ENCODE data around the gene MIA2.
"Not testable (repeated sequence)": the region's sequence is repeated elsewhere in the genome, so short reads cannot be mapped to it uniquely, and the experiment has no call there.

Gene MIA2

GRCh38 chr14:39268393-39268792 lies 34.7 kb downstream of the MIA2 start:
- no peak for DNase-seq (ENCODE audit: low read depth in 2 of 2)

- DNase-seq (ENCODE audit: low read depth in 2 of 2), result no peak
Observed at GRCh38 chr14:39272918-39273317, 39.2 kb downstream of the MIA2 start.

- DNase-seq (ENCODE audit: low read depth in 2 of 2), result no peak
Observed at GRCh38 chr14:39275395-39275794, 41.7 kb downstream of the MIA2 start.

GRCh38 chr14:39276005-39276404 lies 42.3 kb downstream of the MIA2 start:
- DNase-seq (ENCODE audit: low read depth in 2 of 2), result no peak

- DNase-seq (ENCODE audit: low read depth in 2 of 2), result no peak
Observed at GRCh38 chr14:39276579-39277114, 42.9 kb downstream of the MIA2 start.

- DNase-seq (ENCODE audit: low read depth in 2 of 2), result no peak
Observed at GRCh38 chr14:39279515-39279914, 45.8 kb downstream of the MIA2 start.

GRCh38 chr14:39280678-39281077 lies 47.0 kb downstream of the MIA2 start:
- not testable (repeated sequence) for DNase-seq (ENCODE audit: low read depth in 2 of 2)

GRCh38 chr14:39289523-39289922 lies 55.8 kb downstream of the MIA2 start:
- no peak for DNase-seq (ENCODE audit: low read depth in 2 of 2)

GRCh38 chr14:39291701-39292100 lies 58.0 kb downstream of the MIA2 start:
- no peak for DNase-seq (ENCODE audit: low read depth in 2 of 2)

GRCh38 chr14:39293629-39294028 lies 59.9 kb downstream of the MIA2 start:
- DNase-seq (ENCODE audit: low read depth in 2 of 2), result no peak

GRCh38 chr14:39300389-39300788 lies 66.7 kb downstream of the MIA2 start:
- not testable (repeated sequence) for DNase-seq (ENCODE audit: low read depth in 2 of 2)

- DNase-seq (ENCODE audit: low read depth in 2 of 2), result no peak
Observed at GRCh38 chr14:39302124-39302810, 68.6 kb downstream of the MIA2 start.

GRCh38 chr14:39303115-39303514 lies 69.4 kb downstream of the MIA2 start:
- no peak for DNase-seq (ENCODE audit: low read depth in 2 of 2)

GRCh38 chr14:39307815-39308214 lies 74.1 kb downstream of the MIA2 start:
- DNase-seq (ENCODE audit: low read depth in 2 of 2), result no peak

- no peak for DNase-seq (ENCODE audit: low read depth in 2 of 2)
Observed at GRCh38 chr14:39310051-39310450, 76.3 kb downstream of the MIA2 start.

GRCh38 chr14:39315859-39316444 lies 82.2 kb downstream of the MIA2 start:
- DNase-seq (ENCODE audit: low read depth in 2 of 2), result no peak

GRCh38 chr14:39316830-39317553 lies 83.3 kb downstream of the MIA2 start:
- DNase-seq (ENCODE audit: low read depth in 2 of 2), result no peak

GRCh38 chr14:39318574-39318973 lies 84.9 kb downstream of the MIA2 start:
- no peak for DNase-seq (ENCODE audit: low read depth in 2 of 2)

GRCh38 chr14:39319381-39319780 lies 85.7 kb downstream of the MIA2 start:
- DNase-seq (ENCODE audit: low read depth in 2 of 2), result no peak

GRCh38 chr14:39320318-39320717 lies 86.6 kb downstream of the MIA2 start:
- DNase-seq (ENCODE audit: low read depth in 2 of 2), result no peak

- no peak for DNase-seq (ENCODE audit: low read depth in 2 of 2)
Observed at GRCh38 chr14:39322807-39323206, 89.1 kb downstream of the MIA2 start.

GRCh38 chr14:39324097-39324496 lies 90.4 kb downstream of the MIA2 start:
- DNase-seq (ENCODE audit: low read depth in 2 of 2), result no peak

- no peak for DNase-seq (ENCODE audit: low read depth in 2 of 2)
Observed at GRCh38 chr14:39339003-39339402, 105.3 kb downstream of the MIA2 start.
